ENCODE data around the gene PLA2G4F. TPM values are rescaled to one million over a fixed set of nuclear protein-coding genes. Genes with fewer than 3 reads are reported as not detected.

The PLA2G4F gene
- total and polyA plus RNA-seq, 5 experiments from 2014 or later: 0.04 TPM; not detected in 4

DNA sequence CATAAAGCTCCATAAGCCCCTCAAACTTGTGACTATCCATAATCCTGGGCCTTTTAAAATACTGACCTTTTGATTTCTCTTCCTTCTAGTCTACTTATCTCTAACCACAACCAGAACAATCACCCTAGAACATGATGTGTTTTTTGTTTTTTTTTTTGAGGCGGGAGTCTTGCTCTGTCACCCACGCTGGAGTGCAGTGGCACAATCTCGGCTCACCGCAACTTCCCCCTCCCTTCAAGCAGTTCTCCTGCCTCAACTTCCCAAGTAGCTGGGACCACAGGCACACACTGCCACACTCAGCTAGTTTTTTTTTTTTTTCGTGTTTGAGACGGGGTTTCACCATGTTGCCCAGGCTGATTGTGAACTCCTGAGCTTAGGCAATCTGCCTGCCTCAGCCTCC lies 26.5 kb upstream of the PLA2G4F start:
- no peak overlapping the region for H3K4me3 Mint-ChIP-seq
- no peak for DNase-seq
- peaks cover 0 to 7% (median 2%) of the 10 kb centered on the region in 4 donors for H3K4me1 Mint-ChIP-seq
- POLR2A ChIA-PET: no interaction called here
- ATAC-seq: no peak
- H3K27me3 Mint-ChIP-seq: no peaks in the 10 kb centered on the region
- peak overlapping the region in 5 of 10 donors; percentile 3 to 78 (median 27) for H3K27ac Mint-ChIP-seq
- H3K9me3 Mint-ChIP-seq: no peaks in the 10 kb centered on the region
- H3K36me3 Mint-ChIP-seq: peaks cover 13 to 91% (median 39%) of the 10 kb centered on the region in 3 donors

DNA sequence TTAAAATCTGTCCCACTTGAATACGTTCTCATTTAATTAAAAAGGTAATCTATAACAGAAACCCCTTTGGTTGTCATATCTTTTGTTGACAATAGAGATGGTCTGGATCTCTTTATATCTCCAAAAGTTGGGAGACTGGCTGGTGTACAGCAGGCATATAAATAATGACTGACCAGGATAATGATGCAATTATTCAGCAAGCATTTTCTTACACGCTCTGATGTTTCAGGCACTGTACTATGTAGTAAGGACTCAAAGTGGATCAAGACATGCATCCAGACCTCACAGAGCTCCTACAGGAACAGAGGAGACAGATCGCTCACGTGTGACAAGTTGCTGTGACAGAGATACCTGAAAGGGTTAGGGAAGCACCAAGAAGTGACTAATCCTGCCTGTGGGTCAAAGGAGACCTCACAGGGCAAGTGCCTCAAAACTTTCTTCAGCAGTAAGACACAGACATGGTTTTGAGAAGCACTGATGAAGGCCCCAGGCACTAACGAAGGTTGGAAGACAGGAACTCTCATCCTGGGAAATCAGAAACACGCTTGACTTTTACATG lies 26.0 kb upstream of the PLA2G4F start:
- H3K4me3 Mint-ChIP-seq: no peak overlapping the region
- POLR2A ChIA-PET: no interaction called here

GRCh38 chr15:42178056-42178455 lies 21.6 kb upstream of the PLA2G4F start:
- peaks cover 17 to 89% (median 37%) of the 10 kb centered on the region in 3 donors for H3K36me3 Mint-ChIP-seq
- ATAC-seq (no peak), DNase-seq (no peak)
- POLR2A ChIA-PET: no interaction called here
- no peak overlapping the region for H3K4me3 Mint-ChIP-seq
- no peaks in the 10 kb centered on the region for H3K27me3 Mint-ChIP-seq
- no peaks in the 10 kb centered on the region for H3K4me1 Mint-ChIP-seq
- H3K27ac Mint-ChIP-seq: peak overlapping the region in 2 of 10 donors; percentile 3 to 60
- no peaks in the 10 kb centered on the region for H3K9me3 Mint-ChIP-seq

More for the DNA sequence above, 26.0 kb upstream of the PLA2G4F start:
- no peak for ATAC-seq
- Mint-ChIP-seq H3K36me3 (peaks cover 14 to 91% (median 38%) of the 10 kb centered on the region in 3 donors), H3K4me1 (peaks cover 0 to 7% (median 2%) of the 10 kb centered on the region in 4 donors), H3K9me3 (no peaks in the 10 kb centered on the region), H3K27me3 (no peaks in the 10 kb centered on the region), H3K27ac (peak overlapping the region in 1 of 10 donors; percentile 27)
- DNase-seq: no peak

- no peak for DNase-seq
- Mint-ChIP-seq H3K27me3 (no peaks in the 10 kb centered on the region), H3K4me3 (no peak overlapping the region), H3K27ac (peak overlapping the region in 2 of 10 donors; percentile 7 to 22), H3K4me1 (peaks cover 0 to 9% (median 0%) of the 10 kb centered on the region in 4 donors), H3K9me3 (no peaks in the 10 kb centered on the region), H3K36me3 (peaks cover 13 to 92% (median 42%) of the 10 kb centered on the region in 3 donors)
- POLR2A ChIA-PET: no interaction called here
- no peak for ATAC-seq
Measured at GRCh38 chr15:42175671-42176070, 19.2 kb upstream of the PLA2G4F start.

DNA sequence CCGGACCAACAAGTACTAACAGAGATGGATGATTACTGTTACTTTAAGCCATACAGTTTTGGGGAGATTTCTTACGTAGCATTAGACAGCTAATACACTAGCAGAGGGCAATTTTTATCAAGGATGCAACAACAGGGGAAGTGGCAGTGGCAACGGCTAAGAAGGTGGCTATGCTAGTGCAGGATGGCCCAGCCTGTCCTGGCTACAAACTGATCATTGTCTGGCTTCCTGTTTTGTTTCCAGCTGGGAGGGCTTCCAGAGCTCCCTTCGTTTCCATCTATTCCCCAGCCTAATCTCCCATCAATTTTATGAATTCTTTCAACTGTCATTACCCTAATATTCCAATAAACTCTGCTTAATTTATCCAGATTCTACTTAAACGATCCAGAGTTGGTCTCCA lies 16.0 kb upstream of the PLA2G4F start:
- Mint-ChIP-seq H3K4me1 (peaks cover 0 to 9% (median 0%) of the 10 kb centered on the region in 4 donors), H3K4me3 (no peak overlapping the region), H3K27ac (peak overlapping the region in 4 of 10 donors; percentile 12 to 47 (median 34)), H3K36me3 (peaks cover 8 to 91% (median 31%) of the 10 kb centered on the region in 3 donors), H3K27me3 (no peaks in the 10 kb centered on the region), H3K9me3 (no peaks in the 10 kb centered on the region)
- ATAC-seq (no peak), DNase-seq (no peak)
- POLR2A ChIA-PET: no interaction called here

DNA sequence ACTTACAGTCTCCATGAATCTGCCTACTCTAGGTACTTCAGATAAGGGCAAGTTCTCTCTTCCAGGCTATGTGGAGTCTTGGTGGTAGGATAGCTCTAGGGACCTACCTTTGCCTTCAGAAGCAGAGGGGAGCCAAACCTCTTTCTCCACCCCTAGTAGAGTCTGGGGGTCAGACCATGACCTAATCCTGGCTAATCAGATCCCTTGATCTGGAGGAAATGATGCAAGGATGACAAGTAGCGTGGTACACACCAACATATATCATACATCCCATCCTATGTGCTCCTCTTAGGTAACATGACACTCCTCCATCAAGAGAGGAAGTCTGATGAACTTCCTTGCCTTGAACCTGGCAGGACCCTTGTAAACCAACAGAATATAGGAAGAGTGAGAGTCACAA lies 15.4 kb upstream of the PLA2G4F start:
- Mint-ChIP-seq H3K4me3 (no peak overlapping the region), H3K4me1 (peaks cover 0 to 9% (median 0%) of the 10 kb centered on the region in 4 donors)

DNA sequence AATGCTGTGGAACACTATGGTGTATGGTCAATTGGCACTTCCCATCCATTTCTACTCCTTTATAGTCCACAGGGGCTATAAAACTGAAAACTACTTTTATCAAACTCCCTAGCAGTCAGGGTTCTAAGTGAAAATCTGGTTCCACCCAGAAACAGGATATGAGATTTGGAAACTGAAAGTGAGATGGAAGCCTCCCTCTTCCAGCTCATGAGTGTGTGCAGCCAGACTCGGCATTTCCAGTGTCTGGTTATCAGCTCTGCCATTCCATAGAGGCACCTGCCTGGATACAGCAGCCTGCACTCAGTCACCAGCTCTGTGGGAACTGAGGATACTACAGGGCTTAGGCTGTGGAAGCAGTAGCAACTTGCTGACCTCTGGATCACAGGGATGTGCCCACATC lies 14.7 kb upstream of the PLA2G4F start:
- Mint-ChIP-seq H3K27ac (peak overlapping the region in 3 of 10 donors; percentile 37 to 47 (median 41)), H3K9me3 (no peaks in the 10 kb centered on the region), H3K4me3 (no peak overlapping the region), H3K36me3 (peaks cover 8 to 93% (median 33%) of the 10 kb centered on the region in 3 donors), H3K27me3 (no peaks in the 10 kb centered on the region), H3K4me1 (peaks cover 0 to 9% (median under 1%) of the 10 kb centered on the region in 4 donors)
- POLR2A ChIA-PET: no interaction called here
- no peak for DNase-seq
- ATAC-seq: no peak

More for the DNA sequence above, 15.4 kb upstream of the PLA2G4F start:
- ATAC-seq (no peak), DNase-seq (no peak)
- peak overlapping the region in 6 of 10 donors; percentile 12 to 47 (median 30) for H3K27ac Mint-ChIP-seq
- no peaks in the 10 kb centered on the region for H3K9me3 Mint-ChIP-seq
- POLR2A ChIA-PET: no interaction called here
- H3K27me3 Mint-ChIP-seq: no peaks in the 10 kb centered on the region
- H3K36me3 Mint-ChIP-seq: peaks cover 8 to 91% (median 33%) of the 10 kb centered on the region in 3 donors

DNA sequence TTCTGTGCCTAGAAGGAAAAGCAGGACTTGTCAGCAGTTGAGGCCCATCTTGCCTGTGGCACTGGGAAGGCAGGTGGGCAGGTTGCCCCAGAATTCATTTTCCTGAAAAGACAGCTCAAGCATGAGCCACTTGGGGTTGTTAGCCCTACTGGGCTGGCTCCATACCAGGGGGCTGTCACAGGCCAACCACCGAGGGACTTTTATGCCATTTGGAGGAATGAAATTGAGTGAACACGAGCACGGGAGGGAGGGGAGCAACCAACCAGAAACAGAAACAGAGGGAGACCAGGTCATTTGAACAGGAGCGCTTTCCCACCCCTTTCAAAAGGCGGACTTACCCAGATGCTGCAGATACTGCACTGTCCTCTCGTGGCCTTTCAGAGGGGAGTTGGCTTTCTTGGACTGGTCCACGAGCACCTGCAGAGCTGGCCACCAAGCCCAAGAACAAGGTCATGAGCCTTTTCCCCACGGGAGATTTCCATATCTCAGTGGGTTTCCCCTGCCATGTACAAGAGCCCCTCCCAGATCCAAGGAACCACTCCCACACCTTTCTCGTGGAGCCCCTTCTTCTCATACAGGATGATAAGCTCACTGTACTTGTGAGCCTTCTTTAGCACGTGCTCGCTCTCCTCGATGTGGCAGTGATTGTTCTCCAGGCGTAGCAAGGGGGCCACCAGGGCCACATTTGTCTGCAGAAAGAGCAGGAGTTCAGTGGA lies 9.9 kb upstream of the PLA2G4F start:
- H3K4me3 Mint-ChIP-seq: no peak overlapping the region
- POLR2A ChIA-PET: no interaction called here
- ATAC-seq: no peak
- DNase-seq: no peak
- H3K9me3 Mint-ChIP-seq: no peaks in the 10 kb centered on the region
- H3K27me3 Mint-ChIP-seq: no peaks in the 10 kb centered on the region
- peaks cover 0 to 94% (median 20%) of the 10 kb centered on the region in 3 donors for H3K36me3 Mint-ChIP-seq
- H3K27ac Mint-ChIP-seq: peak overlapping the region in 3 of 10 donors; percentile 2 to 79 (median 37)
- peaks cover 0 to 4% (median 2%) of the 10 kb centered on the region in 4 donors for H3K4me1 Mint-ChIP-seq

DNA sequence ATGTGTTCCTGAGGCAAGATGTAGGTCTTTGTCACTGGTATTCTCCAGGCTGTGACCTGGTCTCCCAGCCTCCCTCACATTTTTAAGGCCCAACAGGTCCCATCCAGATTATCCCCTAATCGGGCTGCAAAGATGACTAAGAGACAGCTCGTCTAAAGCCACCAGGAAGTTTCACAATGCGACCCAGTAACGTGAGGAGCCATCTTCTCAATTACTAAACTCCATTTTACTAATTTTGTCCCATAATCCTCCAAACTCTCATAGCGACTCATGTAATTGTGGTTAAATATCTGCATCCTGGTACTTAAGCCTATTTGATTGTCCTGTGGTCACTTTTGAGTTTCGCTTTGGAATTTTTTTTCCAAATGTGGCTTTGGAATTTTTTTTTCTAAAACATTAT lies 8.7 kb upstream of the PLA2G4F start:
- peaks cover 0 to 93% (median 19%) of the 10 kb centered on the region in 3 donors for H3K36me3 Mint-ChIP-seq
- DNase-seq: no peak
- H3K9me3 Mint-ChIP-seq: no peaks in the 10 kb centered on the region
- H3K4me1 Mint-ChIP-seq: peaks cover 0 to 3% (median 0%) of the 10 kb centered on the region in 4 donors
- no peaks in the 10 kb centered on the region for H3K27me3 Mint-ChIP-seq
- ATAC-seq: no peak
- POLR2A ChIA-PET: no interaction called here
- H3K27ac Mint-ChIP-seq: peak overlapping the region in 1 of 10 donors; percentile 12
- no peak overlapping the region for H3K4me3 Mint-ChIP-seq

GRCh38 chr15:42163947-42164550 lies 7.6 kb upstream of the PLA2G4F start:
- Mint-ChIP-seq H3K27me3 (no peaks in the 10 kb centered on the region), H3K4me1 (peaks cover 0 to 3% (median 0%) of the 10 kb centered on the region in 4 donors), H3K27ac (peak overlapping the region in 3 of 10 donors; percentile 48 to 62 (median 48)), H3K4me3 (no peak overlapping the region), H3K9me3 (no peaks in the 10 kb centered on the region), H3K36me3 (peaks cover 0 to 91% (median 25%) of the 10 kb centered on the region in 3 donors)
- ATAC-seq (no peak), DNase-seq (no peak)
- POLR2A ChIA-PET: no interaction called here

GRCh38 chr15:42163291-42163690 lies 6.9 kb upstream of the PLA2G4F start:
- Mint-ChIP-seq H3K4me1 (peaks cover 0 to 3% (median 0%) of the 10 kb centered on the region in 4 donors), H3K27me3 (no peaks in the 10 kb centered on the region), H3K27ac (peak overlapping the region in 2 of 10 donors; percentile 42 to 69), H3K4me3 (no peak overlapping the region), H3K36me3 (peaks cover 0 to 91% (median 25%) of the 10 kb centered on the region in 3 donors), H3K9me3 (no peaks in the 10 kb centered on the region)
- ATAC-seq (no peak), DNase-seq (no peak)
- POLR2A ChIA-PET: no interaction called here

- ATAC-seq (no peak), DNase-seq (no peak)
- Mint-ChIP-seq H3K27ac (peak overlapping the region in 1 of 10 donors; percentile 82), H3K4me3 (no peak overlapping the region), H3K27me3 (no peaks in the 10 kb centered on the region), H3K36me3 (peaks cover 0 to 59% (median 17%) of the 10 kb centered on the region in 3 donors), H3K9me3 (no peaks in the 10 kb centered on the region), H3K4me1 (peaks cover 0 to 2% (median 0%) of the 10 kb centered on the region in 4 donors)
- POLR2A ChIA-PET: no interaction called here
Measured at GRCh38 chr15:42160136-42160535, 3.7 kb upstream of the PLA2G4F start.

All from naive thymus-derived CD8-positive, alpha-beta T cell (primary cell).